Measurements from ENCODE around the gene EIF6. TPM values are rescaled to one million over a fixed set of nuclear protein-coding genes. Genes with fewer than 3 reads are reported as not detected.
A peak's percentile ranks its signal among the peaks of the same experiment; 100 is the strongest.

The EIF6 gene
- total RNA-seq, 3 donors from 2014 or later, result 105 to 206 (median 182) TPM

- DNase-seq, result no peak
- intact Hi-C loops (cut with DNase I, micrococcal nuclease), result loop anchor here (5.0 kb wide), 2 partner anchors 132 to 142 kb away; partner anchors contain the start of gene GDF5 (in 1 of the 2)
- peaks cover 9% of the 10 kb centered on the region for H3K4me1 ChIP-seq (ENCODE audit: low read depth)
- H3K9me3 ChIP-seq, result no peaks in the 10 kb centered on the region
- H3K4me3 ChIP-seq, result no peak overlapping the region
- TF ChIP-seq, protein P1, sequence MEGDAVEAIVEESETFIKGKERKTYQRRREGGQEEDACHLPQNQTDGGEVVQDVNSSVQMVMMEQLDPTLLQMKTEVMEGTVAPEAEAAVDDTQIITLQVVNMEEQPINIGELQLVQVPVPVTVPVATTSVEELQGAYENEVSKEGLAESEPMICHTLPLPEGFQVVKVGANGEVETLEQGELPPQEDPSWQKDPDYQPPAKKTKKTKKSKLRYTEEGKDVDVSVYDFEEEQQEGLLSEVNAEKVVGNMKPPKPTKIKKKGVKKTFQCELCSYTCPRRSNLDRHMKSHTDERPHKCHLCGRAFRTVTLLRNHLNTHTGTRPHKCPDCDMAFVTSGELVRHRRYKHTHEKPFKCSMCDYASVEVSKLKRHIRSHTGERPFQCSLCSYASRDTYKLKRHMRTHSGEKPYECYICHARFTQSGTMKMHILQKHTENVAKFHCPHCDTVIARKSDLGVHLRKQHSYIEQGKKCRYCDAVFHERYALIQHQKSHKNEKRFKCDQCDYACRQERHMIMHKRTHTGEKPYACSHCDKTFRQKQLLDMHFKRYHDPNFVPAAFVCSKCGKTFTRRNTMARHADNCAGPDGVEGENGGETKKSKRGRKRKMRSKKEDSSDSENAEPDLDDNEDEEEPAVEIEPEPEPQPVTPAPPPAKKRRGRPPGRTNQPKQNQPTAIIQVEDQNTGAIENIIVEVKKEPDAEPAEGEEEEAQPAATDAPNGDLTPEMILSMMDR (IDR thresholded peaks at IDR 0.05), result no peak
- no peak for ATAC-seq
- H3K36me3 ChIP-seq (ENCODE audit: low read depth), result no peaks in the 10 kb centered on the region
These were observed 20.4 kb upstream of the EIF6 start for GRCh38 chr20:35304956-35305355.

- no peak overlapping the region for H3K4me3 ChIP-seq
- H3K9me3 ChIP-seq, result no peaks in the 10 kb centered on the region
- TF ChIP-seq, protein P1 (IDR thresholded peaks at IDR 0.05), result peak; percentile 71
- H3K4me1 ChIP-seq (ENCODE audit: low read depth), result peaks cover 9% of the 10 kb centered on the region
- H3K36me3 ChIP-seq (ENCODE audit: low read depth), result no peaks in the 10 kb centered on the region
- ATAC-seq (peak; percentile 86), DNase-seq (peak; percentile 72 to 94 (median 80))
- intact Hi-C loops (cut with DNase I, micrococcal nuclease), result loop anchor here (5.0 kb wide), 2 partner anchors 133 to 143 kb away; partner anchors contain the start of gene GDF5 (in 1 of the 2)
These were observed 19.3 kb upstream of the EIF6 start for GRCh38 chr20:35303735-35304491.

- no peaks in the 10 kb centered on the region for H3K36me3 ChIP-seq (ENCODE audit: low read depth)
- no peaks in the 10 kb centered on the region for H3K9me3 ChIP-seq
- DNase-seq, result no peak
- no peak overlapping the region for H3K4me3 ChIP-seq
- TF ChIP-seq, protein P1 (IDR thresholded peaks at IDR 0.05), result no peak
- peaks cover 9% of the 10 kb centered on the region for H3K4me1 ChIP-seq (ENCODE audit: low read depth)
- ATAC-seq, result no peak
- intact Hi-C loops (cut with DNase I, micrococcal nuclease), result loop anchor here (5.0 kb wide), 2 partner anchors 134 to 144 kb away; partner anchors contain the start of gene GDF5 (in 1 of the 2)
These were observed 18.8 kb upstream of the EIF6 start for GRCh38 chr20:35303382-35303734.

- H3K4me1 ChIP-seq (ENCODE audit: low read depth), result peaks cover 9% of the 10 kb centered on the region
- TF ChIP-seq, protein P1 (IDR thresholded peaks at IDR 0.05), result no peak
- ATAC-seq (no peak), DNase-seq (no peak)
- intact Hi-C loops (cut with DNase I, micrococcal nuclease), result loop anchor here (5.0 kb wide), 2 partner anchors 135 to 145 kb away; partner anchors contain the start of gene GDF5 (in 1 of the 2)
- no peaks in the 10 kb centered on the region for H3K9me3 ChIP-seq
- H3K4me3 ChIP-seq, result no peak overlapping the region
- H3K36me3 ChIP-seq (ENCODE audit: low read depth), result no peaks in the 10 kb centered on the region
These were observed 18.1 kb upstream of the EIF6 start for GRCh38 chr20:35302421-35303335.

DNA sequence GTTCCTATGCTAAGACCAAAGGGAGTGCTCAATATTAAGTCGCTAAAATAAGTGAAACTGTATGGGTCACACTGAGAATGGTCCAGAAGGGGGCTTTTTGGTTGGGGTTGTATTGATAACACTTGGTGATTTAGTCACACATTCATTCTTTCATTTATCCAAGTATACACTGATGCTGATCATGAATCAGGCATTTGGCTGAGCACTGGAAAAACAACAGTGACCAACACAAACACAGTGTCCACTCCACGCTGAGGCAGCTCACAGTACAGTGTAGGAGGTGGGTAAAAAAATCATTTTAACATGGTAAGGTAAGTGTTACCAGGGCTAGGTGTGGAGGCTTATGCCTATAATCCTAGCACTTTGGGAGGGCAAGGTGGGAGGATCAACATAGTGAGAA is 16.9 kb upstream of the EIF6 start:
- no peak overlapping the region for H3K4me3 ChIP-seq
- peaks cover under 1% of the 10 kb centered on the region for H3K4me1 ChIP-seq (ENCODE audit: low read depth)
- H3K36me3 ChIP-seq (ENCODE audit: low read depth), result no peaks in the 10 kb centered on the region
- TF ChIP-seq, protein P1 (IDR thresholded peaks at IDR 0.05), result no peak
- DNase-seq, result no peak
- intact Hi-C loops (cut with DNase I, micrococcal nuclease), result loop anchor here (5.0 kb wide), 2 partner anchors 136 to 146 kb away; partner anchors contain the start of gene GDF5 (in 1 of the 2)
- H3K9me3 ChIP-seq, result no peaks in the 10 kb centered on the region
- no peak for ATAC-seq

Data from mucosa of descending colon (tissue), 3 donors.